ENCODE measurements around the gene RIMBP3C. TPM values are rescaled to one million over a fixed set of nuclear protein-coding genes. Genes with fewer than 3 reads are reported as not detected.

RIMBP3C gene
- polyA plus RNA-seq, 1 of the 3 experiments (the other 2 are of a cell fraction): 0.02 TPM

DNA sequence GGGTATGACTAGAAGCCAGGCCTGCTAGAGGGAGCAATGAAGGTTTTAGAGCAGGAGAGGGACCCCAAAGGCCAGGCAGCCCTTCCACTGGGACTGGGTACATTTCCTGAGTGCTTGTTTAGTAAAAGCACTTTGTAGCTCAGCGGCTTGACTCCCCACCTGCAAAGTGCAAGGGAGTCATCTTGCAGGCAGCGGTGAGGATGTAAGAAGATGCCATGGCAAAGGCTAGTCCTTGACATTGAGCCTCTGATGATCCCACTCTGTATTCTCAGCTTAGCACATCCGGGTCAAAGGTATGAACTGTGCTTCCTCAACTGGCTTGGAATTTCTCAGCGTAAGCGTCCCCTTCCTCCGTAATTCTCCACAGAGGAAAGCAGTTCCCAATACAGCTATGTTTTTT lies 13.2 kb upstream of the RIMBP3C start:
- Histone ChIP-seq H3K4me3 (ENCODE audit: low read depth in 2 of 2, low read length in 1 of 2) (no peak overlapping the region), H3K36me3 (replicated peaks in 1 of 2; ENCODE audit: control insufficient read depth in 1 of 2, insufficient read depth in 2 of 2, low read length in 1 of 2) (no peaks in the 10 kb centered on the region), H3K27me3 (ENCODE audit: insufficient read depth) (no peaks in the 10 kb centered on the region), H3K79me2 (ENCODE audit: insufficient read depth) (peaks cover 21% of the 10 kb centered on the region), H3F3A (replicated peaks; ENCODE audit: insufficient read depth) (no peaks in the 10 kb centered on the region), H3K9me2 (no peaks in the 10 kb centered on the region), H4K20me1 (ENCODE audit: insufficient read depth) (peaks cover 13% of the 10 kb centered on the region), H3K4me2 (no peak overlapping the region), H2AFZ (ENCODE audit: low read depth) (no peak overlapping the region), H3K9ac (no peak overlapping the region), H3K27ac (ENCODE audit: low read depth in 2 of 2, low read length in 1 of 2) (no peak overlapping the region), H3K9me3 (no peaks in the 10 kb centered on the region), H3K4me1 (ENCODE audit: control insufficient read depth in 1 of 2, insufficient read depth in 2 of 2, low read depth in 1 of 2, low read length in 1 of 2) (peaks cover 2 to 7% of the 10 kb centered on the region in 2 experiments; a peak in 2 of 4 replicates)
- 95% methylated on average over 6 of the region's 6 CpGs for WGBS (ENCODE audit: low lambda C conversion rate)
- ChIA-PET POLR2A (no interaction called here), CTCF (no interaction called here)
- DNase-seq: no peak
- TF ChIP-seq REST (IDR thresholded peaks at IDR 0.05; ENCODE audit: low read depth, low read length): no peak
- TF ChIP-seq GABPA (IDR thresholded peaks at IDR 0.05; ENCODE audit: low read depth): no peak
- no peak for TF ChIP-seq RCOR1 (IDR thresholded peaks at IDR 0.05; ENCODE audit: low read length)
- TF ChIP-seq, protein P1, sequence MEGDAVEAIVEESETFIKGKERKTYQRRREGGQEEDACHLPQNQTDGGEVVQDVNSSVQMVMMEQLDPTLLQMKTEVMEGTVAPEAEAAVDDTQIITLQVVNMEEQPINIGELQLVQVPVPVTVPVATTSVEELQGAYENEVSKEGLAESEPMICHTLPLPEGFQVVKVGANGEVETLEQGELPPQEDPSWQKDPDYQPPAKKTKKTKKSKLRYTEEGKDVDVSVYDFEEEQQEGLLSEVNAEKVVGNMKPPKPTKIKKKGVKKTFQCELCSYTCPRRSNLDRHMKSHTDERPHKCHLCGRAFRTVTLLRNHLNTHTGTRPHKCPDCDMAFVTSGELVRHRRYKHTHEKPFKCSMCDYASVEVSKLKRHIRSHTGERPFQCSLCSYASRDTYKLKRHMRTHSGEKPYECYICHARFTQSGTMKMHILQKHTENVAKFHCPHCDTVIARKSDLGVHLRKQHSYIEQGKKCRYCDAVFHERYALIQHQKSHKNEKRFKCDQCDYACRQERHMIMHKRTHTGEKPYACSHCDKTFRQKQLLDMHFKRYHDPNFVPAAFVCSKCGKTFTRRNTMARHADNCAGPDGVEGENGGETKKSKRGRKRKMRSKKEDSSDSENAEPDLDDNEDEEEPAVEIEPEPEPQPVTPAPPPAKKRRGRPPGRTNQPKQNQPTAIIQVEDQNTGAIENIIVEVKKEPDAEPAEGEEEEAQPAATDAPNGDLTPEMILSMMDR (IDR thresholded peaks at IDR 0.05): no peak
- TF ChIP-seq MAX (IDR thresholded peaks at IDR 0.05; ENCODE audit: low read depth): no peak
- no peak for TF ChIP-seq SIN3A (IDR thresholded peaks at IDR 0.05; ENCODE audit: borderline replicate concordance, low read depth, low read length)
- no peak for TF ChIP-seq FOSL2 (IDR thresholded peaks at IDR 0.05; ENCODE audit: borderline replicate concordance, low read depth)
- TF ChIP-seq TEAD4 (IDR thresholded peaks at IDR 0.05; ENCODE audit: borderline replicate concordance, insufficient read depth): no peak
- no peak for TF ChIP-seq NRF1 (IDR thresholded peaks at IDR 0.05; ENCODE audit: low read depth, low read length)
- TF ChIP-seq TAF1 (IDR thresholded peaks at IDR 0.05; ENCODE audit: borderline replicate concordance, low read depth, low read length): no peak
- no peak for TF ChIP-seq RFX5 (IDR thresholded peaks at IDR 0.05; ENCODE audit: low read length)
- TF ChIP-seq JUND (IDR thresholded peaks at IDR 0.05): no peak

GRCh38 chr22:21563912-21564311 lies 12.7 kb upstream of the RIMBP3C start:
- ChIA-PET CTCF (no interaction called here), POLR2A (no interaction called here)
- 94% methylated on average over 8 of the region's 8 CpGs for whole genome bisulfite sequencing (ENCODE audit: low lambda C conversion rate)
- H2AFZ ChIP-seq (ENCODE audit: low read depth): no peak overlapping the region
- DNase-seq: no peak
- H3K4me2 ChIP-seq: no peak overlapping the region
- no peak overlapping the region for H3K4me3 ChIP-seq (ENCODE audit: low read depth in 2 of 2, low read length in 1 of 2)
- H3K79me2 ChIP-seq (ENCODE audit: insufficient read depth): peaks cover 16% of the 10 kb centered on the region
- no peak overlapping the region for H3K27ac ChIP-seq (ENCODE audit: low read depth in 2 of 2, low read length in 1 of 2)
- no peaks in the 10 kb centered on the region for H3K36me3 ChIP-seq (replicated peaks in 1 of 2; ENCODE audit: control insufficient read depth in 1 of 2, insufficient read depth in 2 of 2, low read length in 1 of 2)
- H3K9me3 ChIP-seq: no peaks in the 10 kb centered on the region
- H3K27me3 ChIP-seq (ENCODE audit: insufficient read depth): no peaks in the 10 kb centered on the region
- no peaks in the 10 kb centered on the region for H3K9me2 ChIP-seq
- no peak overlapping the region for H3K9ac ChIP-seq
- H3K4me1 ChIP-seq (ENCODE audit: control insufficient read depth in 1 of 2, insufficient read depth in 2 of 2, low read depth in 1 of 2, low read length in 1 of 2): peaks cover 0 to 2% of the 10 kb centered on the region in 2 experiments; a peak in 1 of 4 replicates
- peaks cover 8% of the 10 kb centered on the region for H4K20me1 ChIP-seq (ENCODE audit: insufficient read depth)
- H3F3A ChIP-seq (replicated peaks; ENCODE audit: insufficient read depth): no peaks in the 10 kb centered on the region
- TF ChIP-seq, protein P1 (IDR thresholded peaks at IDR 0.05): no peak
- TF ChIP-seq REST (IDR thresholded peaks at IDR 0.05; ENCODE audit: low read depth, low read length): no peak
- no peak for TF ChIP-seq SMC3 (IDR thresholded peaks at IDR 0.05; ENCODE audit: low read depth, low read length)
- TF ChIP-seq EZH2phosphoT487 (IDR thresholded peaks at IDR 0.05; ENCODE audit: borderline replicate concordance, low read depth): no peak
- no peak for TF ChIP-seq POLR2AphosphoS5 (IDR thresholded peaks at IDR 0.05; ENCODE audit: low read depth, low read length)
- TF ChIP-seq RXRA (IDR thresholded peaks at IDR 0.05; ENCODE audit: borderline replicate concordance, low read depth): no peak
